Measurements from ENCODE around the gene SLC22A12. TPM values are rescaled to one million over a fixed set of nuclear protein-coding genes. Genes with fewer than 3 reads are reported as not detected.

Gene SLC22A12
- total RNA-seq, 2 donors from 2014 or later, result not detected

GRCh38 chr11:64629796-64630562, 39.0 kb downstream of the SLC22A12 start:
- TF ChIP-seq POLR2A (IDR thresholded peaks at IDR 0.05) (no peak), CTCF (IDR thresholded peaks at IDR 0.05) (no peak)
- ATAC-seq (peak; percentile 45), DNase-seq (peak; percentile 37 to 65 (median 49))
- Histone ChIP-seq H3K4me1 (no peaks in the 10 kb centered on the region), H3K4me3 (no peak overlapping the region), H3K27me3 (no peaks in the 10 kb centered on the region), H3K36me3 (replicated peaks in 1 of 2; ENCODE audit: insufficient read depth in 1 of 2, low read depth in 2 of 2) (no peaks in the 10 kb centered on the region), H3K9me3 (no peaks in the 10 kb centered on the region), H3K27ac (no peak overlapping the region)
- intact Hi-C loops (cut with DNase I), result no loop called here
- WGBS, 2 donors, result 28 to 35% methylated on average over 40 of the region's 56 CpGs

- Histone ChIP-seq H3K4me1 (no peaks in the 10 kb centered on the region), H3K27me3 (no peaks in the 10 kb centered on the region), H3K4me3 (no peak overlapping the region), H3K36me3 (replicated peaks in 1 of 2; ENCODE audit: insufficient read depth in 1 of 2, low read depth in 2 of 2) (no peaks in the 10 kb centered on the region), H3K9me3 (no peaks in the 10 kb centered on the region), H3K27ac (no peak overlapping the region)
- ATAC-seq, result no peak
- intact Hi-C loops (cut with DNase I), result no loop called here
- WGBS, 2 donors, result 91 to 92% methylated on average over 4 of the region's 4 CpGs
- TF ChIP-seq CTCF (IDR thresholded peaks at IDR 0.05), result no peak
- no peak for TF ChIP-seq POLR2A (IDR thresholded peaks at IDR 0.05)
- no peak for DNase-seq
These were observed 40.7 kb downstream of the SLC22A12 start for GRCh38 chr11:64631675-64632074.

- H3K36me3 ChIP-seq (replicated peaks in 1 of 2; ENCODE audit: insufficient read depth in 1 of 2, low read depth in 2 of 2), result no peaks in the 10 kb centered on the region
- H3K27ac ChIP-seq, result no peak overlapping the region
- DNase-seq (no peak), ATAC-seq (no peak)
- H3K4me1 ChIP-seq, result no peaks in the 10 kb centered on the region
- intact Hi-C loops (cut with DNase I), result no loop called here
- H3K27me3 ChIP-seq, result no peaks in the 10 kb centered on the region
- WGBS, 2 donors, result 79 to 89% methylated on average over 3 to 6 of the region's 6 CpGs
- no peak overlapping the region for H3K4me3 ChIP-seq
- no peaks in the 10 kb centered on the region for H3K9me3 ChIP-seq
- no peak for TF ChIP-seq POLR2A (IDR thresholded peaks at IDR 0.05)
- no peak for TF ChIP-seq CTCF (IDR thresholded peaks at IDR 0.05)
These were observed 41.2 kb downstream of the SLC22A12 start for GRCh38 chr11:64632237-64632636.

- Histone ChIP-seq H3K9me3 (no peaks in the 10 kb centered on the region), H3K36me3 (replicated peaks in 1 of 2; ENCODE audit: insufficient read depth in 1 of 2, low read depth in 2 of 2) (no peaks in the 10 kb centered on the region), H3K4me1 (no peaks in the 10 kb centered on the region), H3K27me3 (no peaks in the 10 kb centered on the region), H3K27ac (no peak overlapping the region), H3K4me3 (no peak overlapping the region)
- no peak for TF ChIP-seq CTCF (IDR thresholded peaks at IDR 0.05)
- no peak for TF ChIP-seq POLR2A (IDR thresholded peaks at IDR 0.05)
- intact Hi-C loops (cut with DNase I), result no loop called here
- ATAC-seq (no peak), DNase-seq (no peak)
- WGBS, 2 donors, result 86 to 91% methylated on average over 10 of the region's 10 CpGs
These were observed 41.6 kb downstream of the SLC22A12 start for GRCh38 chr11:64632654-64633053.
